Measurements from ENCODE around the gene CDC16. TPM values are rescaled to one million over a fixed set of nuclear protein-coding genes. Genes with fewer than 3 reads are reported as not detected.
"Not testable (repeated sequence)": the region's sequence is repeated elsewhere in the genome, so short reads cannot be mapped to it uniquely, and the experiment has no call there.

Gene CDC16
- total and polyA plus RNA-seq, 12 donors, result 29.2 to 162 (median 55.2) TPM

DNA sequence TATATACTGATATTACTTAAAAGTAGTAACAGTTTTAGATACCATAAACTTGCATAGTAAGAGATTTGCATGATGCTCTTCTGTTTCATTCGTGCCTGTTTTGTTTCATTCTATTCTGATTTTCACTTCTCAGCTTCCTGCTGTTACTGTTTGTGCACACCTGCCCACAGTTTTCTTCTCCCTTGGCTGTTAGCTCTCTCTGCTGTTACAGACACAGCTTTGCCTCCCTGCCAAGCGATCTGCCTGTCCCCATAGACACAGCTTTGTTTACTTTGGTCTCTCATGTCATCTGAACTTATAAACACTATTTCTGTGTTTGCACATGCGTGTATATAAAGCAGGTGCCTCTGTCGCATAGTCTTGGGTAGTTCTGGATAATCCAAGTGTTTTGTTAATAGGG, 25.3 kb downstream of the CDC16 start:
- Histone ChIP-seq H3K4me1 (replicated peaks in 1 of 2) (no peaks in the 10 kb centered on the region), H3K27ac (no peak overlapping the region), H3K36me3 (replicated peaks in 1 of 2) (peaks cover 0 to 96% of the 10 kb centered on the region in 2 donors), H3K27me3 (no peaks in the 10 kb centered on the region), H3K9me3 (replicated peaks in 1 of 3) (no peaks in the 10 kb centered on the region), H3K4me3 (no peak overlapping the region)
- TF ChIP-seq, protein P1, sequence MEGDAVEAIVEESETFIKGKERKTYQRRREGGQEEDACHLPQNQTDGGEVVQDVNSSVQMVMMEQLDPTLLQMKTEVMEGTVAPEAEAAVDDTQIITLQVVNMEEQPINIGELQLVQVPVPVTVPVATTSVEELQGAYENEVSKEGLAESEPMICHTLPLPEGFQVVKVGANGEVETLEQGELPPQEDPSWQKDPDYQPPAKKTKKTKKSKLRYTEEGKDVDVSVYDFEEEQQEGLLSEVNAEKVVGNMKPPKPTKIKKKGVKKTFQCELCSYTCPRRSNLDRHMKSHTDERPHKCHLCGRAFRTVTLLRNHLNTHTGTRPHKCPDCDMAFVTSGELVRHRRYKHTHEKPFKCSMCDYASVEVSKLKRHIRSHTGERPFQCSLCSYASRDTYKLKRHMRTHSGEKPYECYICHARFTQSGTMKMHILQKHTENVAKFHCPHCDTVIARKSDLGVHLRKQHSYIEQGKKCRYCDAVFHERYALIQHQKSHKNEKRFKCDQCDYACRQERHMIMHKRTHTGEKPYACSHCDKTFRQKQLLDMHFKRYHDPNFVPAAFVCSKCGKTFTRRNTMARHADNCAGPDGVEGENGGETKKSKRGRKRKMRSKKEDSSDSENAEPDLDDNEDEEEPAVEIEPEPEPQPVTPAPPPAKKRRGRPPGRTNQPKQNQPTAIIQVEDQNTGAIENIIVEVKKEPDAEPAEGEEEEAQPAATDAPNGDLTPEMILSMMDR (IDR thresholded peaks at IDR 0.05), result no peak
- TF ChIP-seq POLR2A (IDR thresholded peaks at IDR 0.05), result no peak
- DNase-seq, result no peak
- WGBS, 4 donors, result 88 to 98% (median 92%) methylated on average over 4 of the region's 4 CpGs
- intact Hi-C loops (cut with DNase I), result no loop called here

DNA sequence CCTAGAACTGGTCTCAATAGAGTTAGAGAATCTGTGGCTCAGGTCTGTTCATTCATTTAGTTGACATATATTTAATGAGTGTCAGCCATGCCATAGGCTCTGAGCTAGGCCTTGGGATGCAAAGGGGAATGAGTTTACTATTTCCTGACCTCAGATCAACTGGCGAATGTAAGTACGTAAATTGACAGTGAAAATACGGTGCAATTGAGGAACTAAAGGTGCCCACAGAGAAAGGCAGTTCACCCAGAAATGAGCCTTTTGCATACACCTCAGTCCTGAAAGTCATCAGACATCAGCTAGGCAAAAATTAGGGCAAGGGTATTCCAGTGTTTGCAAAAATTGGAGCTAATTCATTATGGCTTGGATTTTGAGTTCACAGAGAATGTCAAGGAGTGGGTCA, 26.1 kb downstream of the CDC16 start:
- intact Hi-C loops (cut with DNase I), result no loop called here
- H3K4me3 ChIP-seq, result no peak overlapping the region
- peaks cover 0 to 95% of the 10 kb centered on the region in 2 donors for H3K36me3 ChIP-seq (replicated peaks in 1 of 2)
- DNase-seq, result no peak
- H3K9me3 ChIP-seq (replicated peaks in 1 of 3), result no peaks in the 10 kb centered on the region
- TF ChIP-seq, protein P1 (IDR thresholded peaks at IDR 0.05), result no peak
- TF ChIP-seq POLR2A (IDR thresholded peaks at IDR 0.05), result no peak
- WGBS, 4 donors, result 83 to 92% (median 89%) methylated on average over 3 of the region's 3 CpGs
- no peaks in the 10 kb centered on the region for H3K4me1 ChIP-seq (replicated peaks in 1 of 2)
- no peak overlapping the region for H3K27ac ChIP-seq
- no peaks in the 10 kb centered on the region for H3K27me3 ChIP-seq

DNA sequence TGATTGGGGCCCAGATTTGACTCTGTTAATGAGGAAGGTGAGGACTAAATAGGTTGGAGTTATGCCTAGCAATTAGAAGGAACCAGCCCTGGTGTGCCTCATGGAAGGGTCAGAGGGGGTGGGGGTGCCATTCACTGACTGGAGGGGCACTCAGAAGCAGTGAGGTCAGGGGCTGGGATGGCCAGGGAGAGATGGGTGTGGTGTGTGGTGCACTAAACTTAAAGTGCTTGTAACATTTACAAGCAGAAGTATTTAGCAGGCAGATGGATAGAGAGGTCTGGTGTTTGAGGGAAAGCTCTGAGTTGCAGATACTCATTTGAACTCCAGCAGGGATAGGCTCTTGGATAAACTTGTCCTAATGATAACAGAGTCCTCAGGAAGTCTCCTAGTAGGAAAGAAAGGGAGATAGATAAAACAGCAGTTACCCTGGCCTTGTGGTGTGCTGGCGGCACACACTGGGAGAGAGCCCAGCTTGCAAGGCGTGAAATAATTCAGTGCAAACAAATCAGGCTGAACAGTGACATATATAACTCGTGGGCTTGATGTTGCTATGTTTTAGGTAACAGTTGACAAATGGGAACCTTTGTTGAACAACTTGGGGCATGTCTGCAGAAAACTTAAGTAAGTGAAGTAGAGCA, 26.8 kb downstream of the CDC16 start:
- no peak overlapping the region for H3K27ac ChIP-seq
- intact Hi-C loops (cut with DNase I), result no loop called here
- peaks cover 0 to 95% of the 10 kb centered on the region in 2 donors for H3K36me3 ChIP-seq (replicated peaks in 1 of 2)
- DNase-seq, result no peak
- H3K4me1 ChIP-seq (replicated peaks in 1 of 2), result no peaks in the 10 kb centered on the region
- 79 to 88% (median 87%) methylated on average over 3 of the region's 3 CpGs for WGBS, 4 donors
- no peak for TF ChIP-seq POLR2A (IDR thresholded peaks at IDR 0.05)
- TF ChIP-seq, protein P1 (IDR thresholded peaks at IDR 0.05), result no peak
- no peaks in the 10 kb centered on the region for H3K9me3 ChIP-seq (replicated peaks in 1 of 3)
- H3K4me3 ChIP-seq, result no peak overlapping the region
- no peaks in the 10 kb centered on the region for H3K27me3 ChIP-seq

DNA sequence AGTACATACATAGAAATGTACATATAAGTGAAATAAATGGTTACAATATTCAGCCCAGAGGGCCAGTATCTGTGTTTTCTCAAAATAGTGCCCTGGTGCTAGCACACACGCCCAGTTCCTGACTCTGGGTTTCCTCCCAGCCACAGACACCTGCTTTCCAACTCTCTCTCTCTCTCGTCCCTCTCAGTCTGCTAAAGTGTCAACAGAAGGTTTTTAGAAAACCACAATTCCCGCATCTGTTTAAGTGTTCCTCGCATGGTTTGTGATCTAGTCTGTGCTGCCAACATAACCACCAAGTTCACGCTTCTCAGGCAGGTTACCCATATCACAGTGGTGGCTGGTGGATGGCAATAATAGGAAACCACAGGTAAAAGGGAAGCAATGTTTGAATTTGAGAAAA, 28.9 kb downstream of the CDC16 start:
- Histone ChIP-seq H3K36me3 (replicated peaks in 1 of 2) (peaks cover 0 to 93% of the 10 kb centered on the region in 2 donors), H3K4me3 (no peak overlapping the region), H3K27ac (no peak overlapping the region), H3K9me3 (replicated peaks in 1 of 3) (no peaks in the 10 kb centered on the region), H3K4me1 (replicated peaks in 1 of 2) (no peaks in the 10 kb centered on the region), H3K27me3 (no peaks in the 10 kb centered on the region)
- WGBS, 4 donors, result 73 to 86% (median 83%) methylated on average over 5 of the region's 5 CpGs
- intact Hi-C loops (cut with DNase I), result no loop called here
- TF ChIP-seq, protein P1 (IDR thresholded peaks at IDR 0.05), result no peak
- TF ChIP-seq POLR2A (IDR thresholded peaks at IDR 0.05), result no peak
- DNase-seq, result no peak

DNA sequence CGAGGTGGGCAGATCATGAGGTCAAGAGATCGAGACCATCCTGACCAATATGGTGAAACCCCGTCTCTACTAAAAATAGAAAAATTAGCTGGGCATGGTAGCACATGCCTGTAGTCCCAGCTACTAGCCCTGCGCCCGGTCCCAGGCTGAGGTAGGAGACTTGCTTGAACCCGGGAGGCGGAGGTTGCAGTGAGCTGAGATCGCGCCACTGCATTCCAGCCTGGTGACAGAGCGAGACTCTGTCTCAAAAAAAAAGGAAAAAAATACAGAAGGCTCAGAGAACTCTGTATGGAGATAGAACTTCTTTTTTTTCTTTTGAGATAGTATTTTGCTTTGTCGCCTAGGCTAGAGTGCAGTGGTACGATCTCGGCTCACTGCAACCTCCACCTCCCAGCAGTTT, 29.6 kb downstream of the CDC16 start:
- WGBS, 4 donors, result 95 to 98% (median 97%) methylated on average over 13 of the region's 13 CpGs
- H3K4me3 ChIP-seq; H3K27ac ChIP-seq; H3K4me1 ChIP-seq (replicated peaks in 1 of 2); DNase-seq; intact Hi-C loops (cut with DNase I); H3K9me3 ChIP-seq (replicated peaks in 1 of 3); H3K27me3 ChIP-seq: not testable (repeated sequence)
- H3K36me3 ChIP-seq (replicated peaks in 1 of 2), result peaks cover 0 to 91% of the 10 kb centered on the region in 2 donors

Data from adrenal gland (tissue), 12 donors.